ENCODE measurements around the gene GLB1L2. TPM values are rescaled to one million over a fixed set of nuclear protein-coding genes. Genes with fewer than 3 reads are reported as not detected.

GLB1L2 gene
- polyA plus RNA-seq, 1 experiment: 0.18 TPM

DNA sequence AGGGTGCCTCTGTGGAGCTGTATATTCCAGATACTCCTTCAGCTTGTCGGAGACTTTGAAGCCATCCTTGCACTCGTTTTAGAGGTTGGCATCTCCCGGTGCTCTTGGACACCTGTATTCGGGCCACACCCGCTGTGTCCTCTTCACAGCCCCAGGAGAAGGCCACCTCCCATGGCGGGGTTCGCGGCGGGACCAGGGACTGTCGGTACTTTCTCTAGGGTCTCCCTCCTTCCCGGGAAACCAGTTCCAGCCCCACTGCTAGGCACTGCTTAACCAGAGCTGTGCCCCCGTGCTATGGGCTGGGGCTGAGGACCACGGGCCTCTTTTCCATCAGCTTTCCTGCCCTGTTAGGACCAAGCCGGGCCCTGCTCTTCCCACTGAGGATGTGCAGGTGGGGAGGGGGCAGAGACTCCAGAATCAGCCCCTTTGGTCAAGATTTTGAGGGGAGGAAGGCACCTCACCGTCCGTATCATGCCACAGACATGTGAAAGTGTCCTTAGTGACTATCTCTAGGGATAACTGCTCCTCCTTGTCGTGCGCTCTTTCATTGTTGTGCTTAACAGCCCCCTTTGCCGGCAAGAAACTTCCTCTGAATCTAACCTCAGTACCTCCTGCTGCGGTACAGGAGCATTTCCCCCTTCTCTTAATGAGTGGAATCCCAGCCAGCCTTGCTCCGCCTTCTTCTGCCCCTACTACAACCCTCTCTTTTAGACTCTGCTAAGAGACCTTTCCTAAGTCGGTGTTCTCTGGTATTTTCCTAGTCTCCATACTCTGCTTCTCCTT, 81.4 kb downstream of the GLB1L2 start:
- H3K27me3 ChIP-seq (ENCODE audit: control insufficient read depth, insufficient read depth, low read length): peaks cover 20% of the 10 kb centered on the region
- TF ChIP-seq, protein P1, sequence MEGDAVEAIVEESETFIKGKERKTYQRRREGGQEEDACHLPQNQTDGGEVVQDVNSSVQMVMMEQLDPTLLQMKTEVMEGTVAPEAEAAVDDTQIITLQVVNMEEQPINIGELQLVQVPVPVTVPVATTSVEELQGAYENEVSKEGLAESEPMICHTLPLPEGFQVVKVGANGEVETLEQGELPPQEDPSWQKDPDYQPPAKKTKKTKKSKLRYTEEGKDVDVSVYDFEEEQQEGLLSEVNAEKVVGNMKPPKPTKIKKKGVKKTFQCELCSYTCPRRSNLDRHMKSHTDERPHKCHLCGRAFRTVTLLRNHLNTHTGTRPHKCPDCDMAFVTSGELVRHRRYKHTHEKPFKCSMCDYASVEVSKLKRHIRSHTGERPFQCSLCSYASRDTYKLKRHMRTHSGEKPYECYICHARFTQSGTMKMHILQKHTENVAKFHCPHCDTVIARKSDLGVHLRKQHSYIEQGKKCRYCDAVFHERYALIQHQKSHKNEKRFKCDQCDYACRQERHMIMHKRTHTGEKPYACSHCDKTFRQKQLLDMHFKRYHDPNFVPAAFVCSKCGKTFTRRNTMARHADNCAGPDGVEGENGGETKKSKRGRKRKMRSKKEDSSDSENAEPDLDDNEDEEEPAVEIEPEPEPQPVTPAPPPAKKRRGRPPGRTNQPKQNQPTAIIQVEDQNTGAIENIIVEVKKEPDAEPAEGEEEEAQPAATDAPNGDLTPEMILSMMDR (IDR thresholded peaks at IDR 0.05; ENCODE audit: insufficient read depth, low read depth, low read length): no peak
- ChIA-PET CTCF (no interaction called here), POLR2A (no interaction called here)
- DNase-seq (ENCODE audit: low read depth): no peak
- no peaks in the 10 kb centered on the region for H3K36me3 ChIP-seq (ENCODE audit: control insufficient read depth, insufficient read depth, low read length)
- H3K4me3 ChIP-seq (ENCODE audit: low read depth, low read length): no peak overlapping the region

DNA sequence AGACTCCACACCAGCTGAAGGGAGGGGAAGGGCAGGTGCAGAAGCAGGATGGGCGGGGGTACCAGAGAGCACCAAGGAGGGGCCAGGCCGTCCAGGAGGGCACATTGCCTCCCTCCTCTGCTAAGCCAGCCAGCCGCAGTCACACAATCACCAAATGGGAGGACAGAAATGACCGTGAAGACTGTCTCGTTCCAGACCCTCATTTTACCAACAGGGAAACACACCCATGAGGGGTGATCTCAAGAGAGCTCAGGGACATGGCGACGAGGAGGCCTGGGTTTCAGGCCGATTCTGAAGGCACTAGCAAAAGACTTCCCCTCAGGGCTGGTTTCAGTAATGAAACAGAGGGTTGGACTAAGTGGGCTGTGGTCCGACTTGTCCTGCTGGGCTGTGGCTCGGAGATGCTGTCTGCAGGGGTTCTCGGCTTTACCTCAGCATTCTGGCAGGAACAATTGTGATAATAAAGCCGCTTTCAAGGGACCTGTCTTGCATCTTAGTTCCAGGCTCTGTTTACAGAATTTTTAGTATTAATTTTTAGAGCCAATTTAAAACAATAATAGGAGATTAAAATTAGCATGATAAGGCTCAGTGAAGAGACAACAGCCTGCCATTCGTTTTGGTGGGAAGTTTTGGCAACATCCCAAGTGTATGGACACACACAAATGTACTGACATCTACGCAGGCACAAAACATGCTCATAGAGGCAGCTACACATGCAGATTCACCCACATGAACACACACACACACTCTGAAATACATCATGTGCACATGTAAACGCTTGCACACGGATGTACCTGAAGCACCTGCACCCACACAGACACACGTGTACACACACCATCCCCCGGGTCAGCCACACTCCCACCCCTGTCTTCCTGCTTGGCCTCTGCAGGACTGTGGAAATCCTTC, 82.3 kb downstream of the GLB1L2 start:
- H3K27me3 ChIP-seq (ENCODE audit: control insufficient read depth, insufficient read depth, low read length): peaks cover 20% of the 10 kb centered on the region
- no peak for DNase-seq (ENCODE audit: low read depth)
- TF ChIP-seq, protein P1 (IDR thresholded peaks at IDR 0.05; ENCODE audit: insufficient read depth, low read depth, low read length): no peak
- no peaks in the 10 kb centered on the region for H3K36me3 ChIP-seq (ENCODE audit: control insufficient read depth, insufficient read depth, low read length)
- POLR2A ChIA-PET: no interaction called here
- no peak overlapping the region for H3K4me3 ChIP-seq (ENCODE audit: low read depth, low read length)
- CTCF ChIA-PET: no interaction called here

DNA sequence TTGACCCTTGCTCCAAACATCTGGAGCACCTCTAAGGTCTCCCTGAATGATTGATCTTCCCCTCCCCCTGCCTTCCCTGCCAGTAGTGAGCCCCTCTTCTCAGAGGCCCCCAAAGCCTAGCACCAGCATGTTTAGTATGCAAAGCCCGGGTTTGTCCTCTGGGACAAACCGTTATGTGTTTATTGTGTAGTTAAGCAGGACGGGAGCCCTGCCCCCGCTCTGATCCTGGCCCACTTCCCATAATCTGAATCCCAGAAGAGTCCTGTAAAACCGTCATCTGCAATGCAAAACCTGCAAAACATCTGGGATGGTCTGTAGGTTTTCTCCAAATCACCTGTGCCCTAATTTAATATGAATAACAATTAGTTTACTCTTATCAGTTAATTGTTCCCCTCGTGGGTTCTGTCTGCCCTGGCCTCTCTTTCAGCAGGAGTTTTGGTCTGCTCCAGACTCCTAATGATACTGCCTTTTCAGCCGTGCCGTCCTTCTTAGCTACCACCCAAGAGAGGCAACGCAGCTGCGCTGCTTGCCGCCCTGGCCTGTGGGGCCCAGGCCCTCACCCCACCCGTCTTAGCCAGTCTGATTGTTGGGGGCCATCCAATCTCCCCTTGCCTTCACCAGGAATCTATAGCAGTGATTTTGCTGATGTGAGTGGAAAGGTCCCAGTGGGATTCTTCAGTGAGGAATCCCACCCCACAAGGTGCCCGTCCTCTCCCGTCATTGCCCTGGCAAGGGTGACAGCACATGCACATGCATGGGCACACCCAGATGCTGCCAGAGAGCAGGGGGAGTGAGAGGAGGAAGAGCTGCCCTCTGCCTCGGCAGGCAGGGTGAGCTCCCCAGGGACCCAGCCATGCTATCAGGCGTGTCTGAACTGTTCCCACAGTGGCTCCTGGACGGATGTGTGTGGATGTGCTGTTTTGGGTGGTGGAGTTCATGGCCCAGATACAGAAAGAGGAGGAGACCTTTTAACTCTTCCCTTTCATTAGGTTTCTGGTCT, 83.3 kb downstream of the GLB1L2 start:
- TF ChIP-seq, protein P1 (IDR thresholded peaks at IDR 0.05; ENCODE audit: insufficient read depth, low read depth, low read length): no peak
- no peak for DNase-seq (ENCODE audit: low read depth)
- ChIA-PET CTCF (no interaction called here), POLR2A (no interaction called here)
- H3K36me3 ChIP-seq (ENCODE audit: control insufficient read depth, insufficient read depth, low read length): no peaks in the 10 kb centered on the region
- H3K4me3 ChIP-seq (ENCODE audit: low read depth, low read length): no peak overlapping the region
- peaks cover 20% of the 10 kb centered on the region for H3K27me3 ChIP-seq (ENCODE audit: control insufficient read depth, insufficient read depth, low read length)

DNA sequence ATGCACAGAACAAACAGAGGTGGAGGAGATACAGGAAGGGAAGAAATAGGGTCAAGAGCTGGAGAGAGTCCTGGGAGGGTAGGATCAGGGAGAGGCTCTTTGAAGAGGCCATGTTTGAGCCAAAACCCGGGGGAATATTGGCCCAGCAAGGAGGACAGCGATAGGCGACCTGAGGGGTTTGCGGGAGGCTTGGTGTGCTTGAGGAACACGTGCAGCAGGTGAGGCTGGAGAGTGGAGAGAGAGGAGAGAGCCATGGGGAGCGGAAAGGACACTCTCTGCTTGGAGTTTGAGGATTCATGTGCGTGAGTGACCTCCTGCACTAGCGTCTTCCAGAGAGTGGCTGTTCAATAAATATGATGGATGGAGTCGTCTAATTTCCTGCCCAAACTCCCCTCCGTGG, 84.9 kb downstream of the GLB1L2 start:
- POLR2A ChIA-PET: no interaction called here
- TF ChIP-seq, protein P1 (IDR thresholded peaks at IDR 0.05; ENCODE audit: insufficient read depth, low read depth, low read length): no peak
- CTCF ChIA-PET: interaction anchor here (0.6 kb wide), 1 partner anchor 452 kb away, joined by 3 read pairs; no protein-coding TSS in a partner anchor
- no peaks in the 10 kb centered on the region for H3K36me3 ChIP-seq (ENCODE audit: control insufficient read depth, insufficient read depth, low read length)
- H3K4me3 ChIP-seq (ENCODE audit: low read depth, low read length): no peak overlapping the region
- peaks cover 9% of the 10 kb centered on the region for H3K27me3 ChIP-seq (ENCODE audit: control insufficient read depth, insufficient read depth, low read length)
- no peak for DNase-seq (ENCODE audit: low read depth)
